ENCODE data around the gene PER2. TPM values are rescaled to one million over a fixed set of nuclear protein-coding genes. Genes with fewer than 3 reads are reported as not detected.
A peak's percentile ranks its signal among the peaks of the same experiment; 100 is the strongest.

Gene PER2
- total and polyA plus RNA-seq, 2 of the 13 experiments (the other 11 are each of a cell fraction or from before 2014, with no cell fraction given), result 5.1 to 9.4 TPM

- TF ChIP-seq HES4 (CRISPR knock-in tag; IDR thresholded peaks at IDR 0.05; ENCODE audit: borderline replicate concordance) (peak; percentile 87), CERS6 (CRISPR knock-in tag; IDR thresholded peaks at IDR 0.05) (no peak), KDM2A (CRISPR knock-in tag; IDR thresholded peaks at IDR 0.05; ENCODE audit: borderline replicate concordance, low read depth) (0 out of 2 replicates have a peak, but pooled peaks have one; percentile 7), RBFOX2 (IDR thresholded peaks at IDR 0.05; ENCODE audit: low read depth, low read length) (peak; percentile 10; the same call in 1 of the 2 replicates), ZFY (CRISPR knock-in tag; IDR thresholded peaks at IDR 0.05) (peak; percentile 49), RAD21 (CRISPR knock-in tag; IDR thresholded peaks at IDR 0.05) (0 out of 2 replicates have a peak, but pooled peaks have one; percentile 6), GPN1 (CRISPR knock-in tag; IDR thresholded peaks at IDR 0.05; ENCODE audit: borderline replicate concordance) (no peak), ZFX (CRISPR knock-in tag; IDR thresholded peaks at IDR 0.05; ENCODE audit: low read depth) (peak; percentile 56; the same call in 1 of the 2 replicates), PAWR (CRISPR knock-in tag; IDR thresholded peaks at IDR 0.05; ENCODE audit: borderline replicate concordance) (no peak), ZNF567 (CRISPR knock-in tag; IDR thresholded peaks at IDR 0.05; ENCODE audit: borderline replicate concordance) (0 out of 2 replicates have a peak, but pooled peaks have one; percentile 17), TARDBP (CRISPR knock-in tag; IDR thresholded peaks at IDR 0.05) (no peak), ZNF768 (CRISPR knock-in tag; IDR thresholded peaks at IDR 0.05) (peak; percentile 39; the same call in 1 of the 2 replicates), ZFP36L1 (CRISPR knock-in tag; IDR thresholded peaks at IDR 0.05) (no peak), ZNF441 (CRISPR knock-in tag; IDR thresholded peaks at IDR 0.05; ENCODE audit: borderline replicate concordance) (no peak), ZNF558 (CRISPR knock-in tag; IDR thresholded peaks at IDR 0.05; ENCODE audit: borderline replicate concordance) (0 out of 2 replicates have a peak, but pooled peaks have one; percentile 31), ZNF83 (CRISPR knock-in tag; IDR thresholded peaks at IDR 0.05; ENCODE audit: borderline replicate concordance) (0 out of 2 replicates have a peak, but pooled peaks have one; percentile 0)
These were observed 32.4 kb upstream of the PER2 start (continued) for GRCh38 chr2:238320648-238321281.
